Measurements from ENCODE around the gene ANKRD28.
A peak's percentile ranks its signal among the peaks of the same experiment; 100 is the strongest.
"Not testable (repeated sequence)": the region's sequence is repeated elsewhere in the genome, so short reads cannot be mapped to it uniquely, and the experiment has no call there.

Gene ANKRD28

DNA sequence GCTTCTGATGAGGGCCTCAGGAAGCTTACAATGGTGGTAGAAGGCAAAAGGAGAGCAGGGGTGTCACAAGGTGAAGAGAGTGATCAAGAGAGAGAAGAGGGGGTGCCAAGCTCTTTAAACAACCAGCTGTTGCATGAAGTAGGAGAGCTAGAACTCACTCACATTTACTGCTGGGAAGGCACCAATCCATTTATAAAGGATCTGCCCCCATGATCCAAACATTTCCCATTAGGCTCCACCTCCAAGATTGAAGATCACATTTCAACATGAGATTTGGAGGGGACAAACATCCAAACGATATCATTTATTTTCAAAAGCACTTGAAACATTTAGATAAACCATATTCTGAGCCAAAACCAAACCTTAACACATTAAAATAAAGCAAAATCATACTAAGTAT is 26.3 kb downstream of the ANKRD28 start:
- DNase-seq (ENCODE audit: low read depth), result no peak

GRCh38 chr3:15769256-15769915 is 28.4 kb downstream of the ANKRD28 start:
- no peak for DNase-seq (ENCODE audit: low read depth)

DNA sequence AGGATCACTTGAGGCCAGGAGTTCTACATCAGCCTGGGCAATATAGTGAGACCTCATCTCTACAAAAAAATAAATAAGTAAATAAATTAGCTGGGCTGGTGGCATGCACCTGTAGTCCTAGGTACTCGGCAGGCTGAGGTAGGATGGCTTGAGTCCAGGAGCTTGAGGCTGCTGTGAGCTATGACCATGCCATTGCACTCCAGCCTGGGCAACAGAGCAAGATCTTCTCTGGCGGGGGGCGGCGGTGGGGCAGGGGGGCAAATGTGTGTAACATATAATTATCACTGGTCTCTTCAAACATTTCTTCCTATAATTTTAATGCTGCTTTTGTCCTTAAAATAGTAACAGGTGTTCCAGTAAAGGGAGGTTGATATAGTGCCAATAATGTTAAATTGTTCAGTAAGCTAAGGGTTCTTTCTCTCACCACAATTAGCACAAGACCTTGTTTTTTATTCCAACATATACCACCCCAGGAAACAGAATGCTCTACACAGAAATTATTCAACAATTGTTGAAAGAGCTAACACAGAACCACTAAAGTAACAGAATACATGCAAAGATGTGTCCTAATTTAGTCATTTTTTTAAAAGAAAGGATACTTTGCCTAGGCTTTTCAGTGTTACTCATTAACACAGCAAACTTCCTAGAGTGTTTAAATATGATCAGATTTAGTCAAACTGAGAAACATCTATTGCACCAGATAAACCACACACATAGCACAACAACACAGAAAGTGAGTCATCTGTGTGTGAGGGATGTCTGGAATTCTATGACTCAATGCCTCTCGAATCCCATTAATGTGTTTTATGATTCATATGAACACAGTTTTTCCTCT is 29.1 kb downstream of the ANKRD28 start:
- peak; percentile 94 for DNase-seq (ENCODE audit: low read depth)

GRCh38 chr3:15766406-15766805 is 31.4 kb downstream of the ANKRD28 start:
- no peak for DNase-seq (ENCODE audit: low read depth)

DNA sequence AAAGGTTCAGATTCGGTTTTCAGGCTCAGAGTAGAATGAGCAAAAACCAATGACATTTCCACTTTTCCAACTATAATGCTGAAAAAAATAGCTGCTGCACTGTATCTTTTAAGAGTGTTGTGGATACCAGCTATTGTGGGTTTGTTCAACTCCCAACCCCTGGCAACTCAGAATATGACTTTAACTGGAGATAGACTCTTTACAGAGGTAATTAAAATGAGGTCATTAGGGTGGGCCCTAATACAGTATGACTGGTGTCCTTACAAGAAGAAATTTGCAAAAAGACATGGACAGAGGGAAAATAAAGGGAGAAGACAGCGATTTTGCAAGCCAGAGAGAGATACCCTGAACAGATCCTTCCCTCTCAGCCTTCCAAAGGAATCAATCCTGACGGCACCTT is 39.5 kb downstream of the ANKRD28 start:
- no peak for DNase-seq (ENCODE audit: low read depth)

DNA sequence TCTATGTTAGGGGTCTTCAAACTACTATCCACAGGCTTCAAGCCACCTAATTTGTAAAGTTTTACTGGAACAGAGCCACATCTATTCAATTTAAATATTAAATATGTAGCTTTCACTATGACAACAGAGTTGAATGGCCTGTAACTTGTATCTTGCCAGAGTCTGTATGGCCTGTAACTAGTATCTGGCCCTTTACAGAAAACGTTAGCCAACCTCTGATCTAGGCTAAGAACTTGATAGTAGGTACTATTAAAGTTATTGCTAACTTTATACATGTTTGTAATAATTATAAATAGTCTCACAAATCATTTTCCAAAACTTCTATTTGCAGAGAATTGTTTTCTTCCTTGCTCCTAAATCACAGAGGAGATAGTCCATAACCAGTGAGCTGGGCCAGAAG is 40.0 kb downstream of the ANKRD28 start:
- no peak for DNase-seq (ENCODE audit: low read depth)

- DNase-seq (ENCODE audit: low read depth), result no peak
These were observed 41.3 kb downstream of the ANKRD28 start for GRCh38 chr3:15756505-15756904.

DNA sequence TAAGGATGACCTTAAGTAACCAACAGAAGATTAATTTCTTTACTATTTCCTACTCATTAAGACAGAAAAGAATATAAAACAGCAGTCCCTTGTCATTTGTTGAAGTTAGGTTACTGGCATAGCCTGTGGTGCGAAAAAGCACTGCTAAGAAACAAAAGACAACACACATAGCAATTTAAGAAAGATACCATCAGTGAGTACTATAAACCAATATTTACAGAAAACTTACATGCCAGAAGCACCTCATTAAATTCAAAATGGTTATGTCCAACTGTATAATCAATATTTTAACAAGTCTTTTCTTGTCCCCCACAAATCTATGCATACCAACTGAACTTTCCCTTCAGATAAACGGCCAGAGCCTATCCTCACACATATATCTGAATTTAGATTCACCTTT is 42.0 kb downstream of the ANKRD28 start:
- DNase-seq (ENCODE audit: low read depth), result no peak

DNA sequence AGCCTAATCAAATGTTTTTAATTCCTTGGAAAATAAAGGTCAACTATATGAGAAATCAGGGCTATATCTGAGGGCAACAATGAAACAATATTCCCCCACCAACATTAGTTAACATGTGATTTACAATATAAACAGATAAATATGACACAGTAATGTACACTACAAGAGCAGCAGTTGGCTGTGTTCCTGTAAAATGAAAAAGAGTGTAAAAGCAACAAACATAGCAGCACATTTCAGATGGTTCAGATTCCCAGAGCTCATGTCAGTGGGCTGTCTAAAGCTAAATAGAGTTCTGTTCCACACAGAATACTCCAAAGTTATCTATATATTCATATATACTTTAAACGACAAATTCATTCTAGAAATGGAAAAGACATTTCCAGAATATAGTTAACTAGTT is 42.6 kb downstream of the ANKRD28 start:
- DNase-seq (ENCODE audit: low read depth), result no peak

DNA sequence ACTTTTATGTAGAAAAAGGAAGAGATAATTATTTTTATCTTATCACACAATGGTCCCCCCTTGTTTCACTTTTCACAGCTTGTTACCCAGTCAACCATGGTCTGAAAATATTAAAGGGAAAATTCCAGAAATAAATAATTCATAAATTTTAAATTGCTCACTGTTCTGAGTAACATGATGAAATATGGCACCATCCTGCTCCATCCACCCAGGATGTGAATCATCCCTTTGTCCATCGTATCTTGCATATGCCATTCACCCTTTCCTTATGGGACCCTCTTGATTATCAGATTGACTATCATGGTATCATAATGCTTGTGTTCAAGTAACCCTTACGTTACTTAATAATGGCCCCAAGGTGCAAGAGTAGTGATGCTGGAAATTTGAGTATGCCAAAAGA is 43.7 kb downstream of the ANKRD28 start:
- DNase-seq (ENCODE audit: low read depth), result no peak

DNA sequence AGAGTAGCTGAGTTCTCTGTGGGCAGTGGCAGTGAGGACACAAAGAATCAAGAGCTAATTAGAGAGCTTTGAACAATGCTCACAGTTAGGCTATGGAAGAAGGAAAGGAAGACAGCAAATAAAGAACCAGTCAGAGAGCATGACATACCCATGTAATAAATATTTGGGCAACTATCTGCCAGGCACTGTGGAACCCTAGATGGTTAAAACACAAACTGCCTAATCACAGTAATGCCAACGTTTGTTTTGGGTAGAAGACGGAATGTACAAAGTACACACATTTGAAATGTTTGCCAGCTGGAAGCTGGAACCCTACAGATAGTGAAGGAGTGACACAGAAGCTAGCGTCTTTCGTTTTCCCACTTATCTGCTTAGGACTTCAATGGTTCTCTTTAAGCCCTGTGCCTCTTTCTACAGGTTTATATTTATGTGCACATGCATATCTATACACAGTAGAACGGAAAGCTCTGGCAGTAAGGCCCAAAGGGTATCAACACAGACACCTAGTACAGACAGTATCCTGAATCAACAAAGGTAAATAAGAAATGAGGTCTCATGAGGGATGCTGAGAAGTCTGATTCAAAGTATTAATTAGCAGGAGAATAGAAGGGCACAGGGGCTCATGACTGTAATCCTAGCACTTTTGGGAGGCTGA is 44.6 kb downstream of the ANKRD28 start:
- DNase-seq (ENCODE audit: low read depth), result no peak

GRCh38 chr3:15750879-15751278 is 46.9 kb downstream of the ANKRD28 start:
- no peak for DNase-seq (ENCODE audit: low read depth)

GRCh38 chr3:15750143-15750542 is 47.6 kb downstream of the ANKRD28 start:
- no peak for DNase-seq (ENCODE audit: low read depth)

GRCh38 chr3:15745896-15746295 is 51.9 kb downstream of the ANKRD28 start:
- DNase-seq (ENCODE audit: low read depth), result not testable (repeated sequence)

GRCh38 chr3:15744176-15744575 is 53.6 kb downstream of the ANKRD28 start:
- no peak for DNase-seq (ENCODE audit: low read depth)

GRCh38 chr3:15743587-15744009 is 54.2 kb downstream of the ANKRD28 start:
- no peak for DNase-seq (ENCODE audit: low read depth)

DNA sequence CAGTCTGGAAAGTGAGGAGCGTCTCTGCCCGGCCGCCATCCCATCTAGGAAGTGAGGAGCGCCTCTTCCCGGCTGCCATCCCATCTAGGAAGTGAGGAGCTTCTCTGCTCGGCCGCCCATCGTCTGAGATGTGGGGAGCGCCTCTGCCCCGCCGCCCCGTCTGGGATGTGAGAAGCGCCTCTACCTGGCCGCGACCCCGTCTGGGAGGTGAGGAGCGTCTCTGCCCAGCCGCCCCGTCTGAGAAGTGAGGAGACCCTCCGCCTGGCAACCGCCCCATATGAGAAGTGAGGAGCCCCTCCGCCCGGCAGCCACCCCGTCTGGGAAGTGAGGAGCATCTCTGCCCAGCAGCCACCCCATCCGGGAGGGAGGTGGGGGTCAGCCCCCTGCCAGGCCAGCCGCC is 55.5 kb downstream of the ANKRD28 start:
- not testable (repeated sequence) for DNase-seq (ENCODE audit: low read depth)

DNA sequence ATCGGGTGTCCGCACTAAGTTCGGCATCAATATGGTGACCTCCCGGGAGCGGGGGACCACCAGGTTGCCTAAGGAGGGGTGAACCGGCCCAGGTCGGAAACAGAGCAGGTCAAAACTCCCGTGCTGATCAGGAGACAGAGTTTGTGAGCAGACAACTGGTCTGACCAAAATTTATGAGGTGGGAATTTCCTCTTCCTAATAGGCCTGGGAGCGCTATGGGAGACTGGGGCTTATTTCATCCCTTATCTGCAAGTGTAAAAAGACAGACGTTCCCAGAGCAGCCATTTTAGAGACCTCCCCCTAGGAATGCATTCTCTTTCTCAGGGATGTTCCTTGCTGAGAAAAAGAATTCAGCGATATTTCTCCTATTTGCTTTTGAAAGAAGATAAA is 59.2 kb downstream of the ANKRD28 start:
- not testable (repeated sequence) for DNase-seq (ENCODE audit: low read depth)

DNA sequence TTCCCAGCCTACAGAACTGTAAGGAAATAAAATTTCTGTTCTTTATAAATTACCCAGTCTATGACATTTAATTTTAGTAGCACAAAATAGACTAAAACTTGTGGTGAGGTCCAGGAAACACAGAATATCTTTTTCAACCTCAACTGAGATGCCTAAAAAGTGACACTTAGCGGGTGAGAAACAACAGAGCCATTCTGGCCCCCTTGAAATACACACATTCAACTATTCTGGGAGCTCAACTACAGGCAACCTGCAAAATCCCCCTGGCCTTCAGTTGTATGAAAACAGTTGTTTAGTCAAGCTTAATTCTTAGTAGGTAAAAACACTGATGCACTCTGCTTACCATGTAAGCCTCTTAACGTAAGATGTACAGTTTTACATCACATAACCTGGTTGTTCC is 66.8 kb downstream of the ANKRD28 start:
- no peak for DNase-seq (ENCODE audit: low read depth)

GRCh38 chr3:15728766-15729165 is 69.0 kb downstream of the ANKRD28 start:
- no peak for DNase-seq (ENCODE audit: low read depth)

DNA sequence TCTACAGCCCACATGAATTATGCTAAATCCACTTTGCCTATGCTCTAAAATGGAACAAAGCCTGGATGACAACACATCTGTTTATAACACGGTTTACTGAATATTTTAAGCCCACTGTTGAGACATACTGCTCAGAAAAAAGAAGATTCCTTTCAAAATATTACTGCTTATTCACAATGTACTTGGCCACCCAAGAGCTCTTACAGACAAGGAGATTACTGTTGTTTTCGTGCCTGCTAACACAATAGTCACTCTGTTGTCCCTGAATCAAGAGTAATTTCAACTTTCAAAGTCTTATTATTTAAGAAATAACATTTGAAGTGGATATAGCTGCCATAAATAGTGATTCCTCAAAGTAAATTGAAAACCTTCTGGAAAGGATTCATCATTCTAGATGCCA is 70.9 kb downstream of the ANKRD28 start:
- DNase-seq (ENCODE audit: low read depth), result no peak

DNA sequence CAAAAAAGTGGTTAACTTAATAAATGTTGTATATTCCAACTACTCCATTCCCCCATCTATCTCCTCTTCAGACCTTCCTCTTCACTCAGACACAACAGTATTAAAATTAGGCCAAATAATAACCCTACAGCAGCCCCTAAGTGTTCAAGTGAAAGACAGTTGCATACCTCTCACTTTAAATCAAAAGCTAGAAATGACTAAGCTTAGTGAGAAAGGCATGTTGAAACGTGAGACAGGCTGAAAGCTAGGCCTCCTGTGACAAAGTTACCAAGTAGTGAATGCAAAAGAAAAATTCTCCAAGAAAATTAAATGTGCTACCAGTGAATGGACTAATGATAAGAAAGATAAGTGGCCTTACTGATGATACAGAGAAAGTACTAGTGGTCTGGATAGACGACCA is 71.7 kb downstream of the ANKRD28 start:
- no peak for DNase-seq (ENCODE audit: low read depth)

DNA sequence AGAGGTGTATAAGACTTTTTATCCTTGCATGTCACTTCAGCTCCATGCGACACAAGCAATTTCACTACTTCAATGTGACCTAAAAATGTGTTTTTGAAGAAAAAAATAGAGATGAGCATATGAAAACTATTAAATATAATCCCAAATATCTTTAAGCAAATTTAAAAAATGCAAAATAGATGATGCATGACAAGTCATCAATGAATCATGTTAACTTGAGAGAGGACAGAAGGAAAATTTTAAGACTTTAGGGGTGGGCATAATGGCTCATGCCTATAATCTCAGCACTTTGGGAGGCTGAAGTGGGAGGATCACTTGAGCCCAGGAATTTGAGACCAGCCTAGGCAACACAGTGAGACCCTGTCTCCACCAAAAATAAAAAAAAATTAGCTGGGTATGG is 73.3 kb downstream of the ANKRD28 start:
- no peak for DNase-seq (ENCODE audit: low read depth)

GRCh38 chr3:15723624-15723884 is 74.2 kb downstream of the ANKRD28 start:
- DNase-seq (ENCODE audit: low read depth), result no peak

All from GM04503 (cell line).